Transverse colon (tissue), 4 donors: ENCODE data around the gene HPSE2. TPM values are rescaled to one million over a fixed set of nuclear protein-coding genes. Genes with fewer than 3 reads are reported as not detected.

Experiments
- DNase-seq: peaks from one replicate; pipeline ENCODE4 v3.0.0-alpha.2; 2019
- H3K27ac ChIP-seq, 4 donors: fragments of 200-600 bp; sonication (generic); 2 replicates each; pipeline ENCODE4 v1.5.1; 2016 to 2018; ENCODE audit warnings: inconsistent platforms in 4 of 4
- H3K27me3 ChIP-seq: fragments of 200-600 bp; sonication (generic); 2 replicates; pipeline ENCODE4 v1.5.1; 2017; ENCODE audit warnings: inconsistent platforms
- H3K36me3 ChIP-seq, 4 donors: fragments of 200-600 bp; sonication (generic); 2 replicates each; pipeline ENCODE4 v1.5.1; 2017 to 2019; ENCODE audit warnings: inconsistent platforms in 4 of 4
- H3K4me1 ChIP-seq, 4 donors: fragments of 200-600 bp; sonication (generic); 2 replicates each; pipeline ENCODE4 v1.5.1; 2017 to 2020; ENCODE audit warnings: inconsistent platforms in 4 of 4
- H3K4me3 ChIP-seq, 4 donors: fragments of 200-600 bp; sonication (generic); 1 replicate in 1 of 4; 2 replicates in 3 of 4; pipeline versions ENCODE4 v1.5.1 to v1.6.1; 2017 to 2019; ENCODE audit warnings: inconsistent platforms in 4 of 4
- H3K9me3 ChIP-seq, 2 donors: fragments of 200-600 bp; sonication (generic); 2 replicates each; pipeline ENCODE4 v1.5.1; 2017 to 2019; ENCODE audit warnings: inconsistent platforms in 2 of 2
- CTCF ChIP-seq, 5 experiments: fragments of 200-600 bp in 3 of 5; fragments of 450-650 bp in 2 of 5; sonication (generic) in 3 of 5; IDR thresholded peaks; 1 replicate in 2 of 5; 2 replicates in 3 of 5; pipeline ENCODE4 v1.5.1; 2016 to 2017; ENCODE audit warnings: antibody characterized with exemption in 5 of 5, inconsistent platforms in 3 of 5, mild to moderate bottlenecking in 2 of 5, moderate library complexity in 1 of 5
- EP300 ChIP-seq: sonication (generic); formaldehyde crosslinking; IDR thresholded peaks from one replicate; pipeline ENCODE4 v1.6.1; 2017; ENCODE audit warnings: antibody characterized with exemption, low read depth
- POLR2A ChIP-seq: fragments of 450-650 bp; IDR thresholded peaks from one replicate; pipeline ENCODE4 v1.6.1; 2016; ENCODE audit warnings: antibody characterized with exemption, mild to moderate bottlenecking, moderate library complexity
- POLR2AphosphoS5 ChIP-seq, 3 donors: sonication (generic); formaldehyde crosslinking; IDR thresholded peaks; one replicate each; pipeline ENCODE4 v1.6.1; 2016; ENCODE audit warnings: antibody characterized with exemption in 3 of 3
- WGBS, 2 donors: methylation state at CpG; one replicate each; pipeline ENCODE4 v1.1.5; 2018; ENCODE audit warnings: low coverage in 1 of 2; 5-methylcytosine and 5-hydroxymethylcytosine counted together
- in situ Hi-C, 4 donors: fragments of 200-750 bp; cut with MboI; loops; one replicate each; pipeline versions ENCODE4 v1.15.0 to v1.15.1; 2017; ENCODE audit warnings: low sequenced_read_pairs in 3 of 4, low pct_ligation_motif_present in 1 of 4, low pct_unique_long_range_greater_than_20kb in 1 of 4
- intact Hi-C: fragments of 100-400 bp; cut with DNase I; formaldehyde crosslinking; loops from one replicate; pipeline ENCODE4 v1.15.1; 2023; ENCODE audit warnings: low total_unique reads
- total RNA-seq, 4 donors: library from RNA; depleted of rRNA; stranded (reverse); fragments of >200 nt; gene quantifications; one replicate each; pipeline ENCODE4 v1.1.0, GENCODE V29; 2016

HPSE2 gene
- total RNA-seq, 4 donors from 2014 or later, result 2.2 to 3.0 TPM; not detected in 2

GRCh38 chr10:98430427-98430826 is 805.2 kb downstream of the HPSE2 start:
- Histone ChIP-seq H3K27ac (no peak overlapping the region), H3K4me1 (no peaks in the 10 kb centered on the region), H3K9me3 (no peaks in the 10 kb centered on the region), H3K27me3 (no peaks in the 10 kb centered on the region), H3K4me3 (no peak overlapping the region), H3K36me3 (peaks cover 0 to 64% (median 25%) of the 10 kb centered on the region in 4 donors)
- 99 to 100% methylated on average over 2 to 8 of the region's 8 CpGs for WGBS, 2 donors
- TF ChIP-seq POLR2A (no peak), POLR2AphosphoS5 (IDR thresholded peaks at IDR 0.05) (no peak), CTCF (IDR thresholded peaks at IDR 0.05) (no peak), EP300 (no peak)
- intact Hi-C loops, result no loop called here
- in situ Hi-C loops, result no loop called here
- no peak for DNase-seq

DNA sequence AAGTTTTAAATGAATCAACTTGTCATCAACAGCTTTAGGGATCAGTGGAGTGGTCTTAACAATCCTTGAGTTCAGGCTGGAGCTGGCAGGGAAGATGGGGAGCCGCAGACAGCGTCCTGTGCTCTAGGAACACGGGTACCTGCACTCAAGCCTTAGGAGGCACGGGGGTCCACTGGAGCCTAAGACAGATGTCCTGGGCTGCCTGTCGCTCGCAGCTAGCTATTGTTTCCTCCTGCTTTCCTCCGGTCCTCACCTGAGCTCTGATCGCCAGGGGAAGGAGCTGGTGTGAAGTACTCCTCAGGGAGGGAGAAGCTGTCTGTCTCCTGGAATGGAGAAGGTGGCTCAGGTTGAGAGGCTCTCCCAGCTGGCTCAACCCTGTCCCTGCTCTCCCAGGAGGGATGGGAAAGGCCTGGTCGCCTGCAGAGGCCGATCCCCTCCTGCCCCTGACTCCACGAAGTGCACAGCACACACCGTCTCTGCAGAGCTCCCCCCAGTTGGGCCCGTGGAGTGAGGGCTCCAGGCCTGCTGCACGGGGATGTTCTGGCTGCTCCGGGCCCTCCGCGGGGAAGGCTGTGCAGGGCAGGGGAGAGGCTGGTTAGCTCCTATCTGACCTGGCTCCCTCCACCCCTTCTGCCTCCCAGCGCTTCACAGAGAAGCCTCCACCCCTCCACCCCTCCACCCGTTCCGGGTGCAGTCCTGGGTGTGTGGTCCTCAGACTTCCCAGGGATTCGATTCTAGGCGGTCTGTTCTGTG is 806.2 kb downstream of the HPSE2 start:
- no peaks in the 10 kb centered on the region for H3K4me1 ChIP-seq
- H3K27me3 ChIP-seq, result no peaks in the 10 kb centered on the region
- WGBS, 2 donors, result 99 to 100% methylated on average over 2 to 12 of the region's 22 CpGs
- DNase-seq, result no peak
- TF ChIP-seq CTCF (IDR thresholded peaks at IDR 0.05), result no peak
- TF ChIP-seq POLR2AphosphoS5 (IDR thresholded peaks at IDR 0.05), result no peak
- TF ChIP-seq POLR2A, result no peak
- no peak for TF ChIP-seq EP300
- no peak overlapping the region for H3K4me3 ChIP-seq
- H3K27ac ChIP-seq, result no peak overlapping the region
- intact Hi-C loops (no loop called here), in situ Hi-C loops (no loop called here)
- no peaks in the 10 kb centered on the region for H3K9me3 ChIP-seq
- H3K36me3 ChIP-seq, result peaks cover 0 to 55% (median 21%) of the 10 kb centered on the region in 4 donors

DNA sequence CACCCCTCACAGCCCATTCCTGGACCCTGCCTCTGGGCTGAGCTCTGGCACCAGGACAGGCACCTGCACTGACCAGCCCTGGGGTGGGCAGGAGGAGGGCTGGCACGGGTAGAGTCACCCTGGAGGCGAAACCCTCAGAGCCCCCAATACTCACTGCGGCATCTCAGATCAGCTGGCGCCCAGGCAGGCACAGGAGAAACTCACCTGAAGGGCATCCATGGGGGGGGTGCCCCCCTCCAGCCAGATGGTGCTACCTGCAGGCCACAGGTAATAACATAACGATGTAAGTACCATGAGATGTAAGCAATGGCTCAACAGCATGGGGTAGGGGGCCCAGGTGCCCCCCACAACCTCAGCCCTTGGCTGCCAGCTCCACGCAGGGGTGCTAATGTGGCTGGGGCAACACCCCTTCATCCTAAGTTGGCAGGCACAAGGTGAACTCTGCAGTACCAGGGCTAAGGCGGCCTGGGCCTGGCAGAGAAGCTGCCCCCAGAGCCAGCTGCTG is 808.6 kb downstream of the HPSE2 start:
- TF ChIP-seq POLR2AphosphoS5 (IDR thresholded peaks at IDR 0.05) (no peak), CTCF (IDR thresholded peaks at IDR 0.05) (no peak), EP300 (no peak), POLR2A (no peak)
- WGBS, 2 donors, result 100% methylated on average over 5 of the region's 7 CpGs; no CpG with 5 or more reads in 1 of the 2 donors
- H3K27ac ChIP-seq, result no peak overlapping the region
- intact Hi-C loops (no loop called here), in situ Hi-C loops (no loop called here)
- no peaks in the 10 kb centered on the region for H3K4me1 ChIP-seq
- no peaks in the 10 kb centered on the region for H3K9me3 ChIP-seq
- no peak for DNase-seq
- H3K27me3 ChIP-seq, result no peaks in the 10 kb centered on the region
- no peak overlapping the region for H3K4me3 ChIP-seq
- H3K36me3 ChIP-seq, result peaks cover 0 to 38% (median 11%) of the 10 kb centered on the region in 4 donors

- 86 to 100% methylated on average over 2 to 21 of the region's 21 CpGs for WGBS, 2 donors
- TF ChIP-seq POLR2A (no peak), CTCF (IDR thresholded peaks at IDR 0.05) (peak; percentile 58 to 72 (median 70))
- H3K9me3 ChIP-seq, result no peaks in the 10 kb centered on the region
- DNase-seq, result peak; percentile 56
- no peaks in the 10 kb centered on the region for H3K27me3 ChIP-seq
- in situ Hi-C loops (no loop called here), intact Hi-C loops (no loop called here)
- H3K27ac ChIP-seq, result no peak overlapping the region
- no peaks in the 10 kb centered on the region for H3K4me1 ChIP-seq
- H3K36me3 ChIP-seq, result peaks cover 0 to 26% (median 4%) of the 10 kb centered on the region in 4 donors
- no peak overlapping the region for H3K4me3 ChIP-seq
Measured at GRCh38 chr10:98425511-98426352, 809.9 kb downstream of the HPSE2 start.
